HT-29 (cell line): ENCODE measurements around the gene GUK1. TPM values are rescaled to one million over a fixed set of nuclear protein-coding genes. Genes with fewer than 3 reads are reported as not detected.

Source experiments
- DNase-seq: peaks from one replicate; pipeline ENCODE4 v3.0.0-alpha.2; 2015; ENCODE audit warnings: low spot score
- total RNA-seq: library from RNA; depleted of rRNA; stranded (reverse); fragments of >200 nt; shearing (Covaris generic); gene quantifications from 2 replicates; pipeline ENCODE4 v1.2.3, GENCODE V29; 2014; rRNA removed

GUK1 gene, protein sequence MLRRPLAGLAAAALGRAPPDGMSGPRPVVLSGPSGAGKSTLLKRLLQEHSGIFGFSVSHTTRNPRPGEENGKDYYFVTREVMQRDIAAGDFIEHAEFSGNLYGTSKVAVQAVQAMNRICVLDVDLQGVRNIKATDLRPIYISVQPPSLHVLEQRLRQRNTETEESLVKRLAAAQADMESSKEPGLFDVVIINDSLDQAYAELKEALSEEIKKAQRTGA
- 608 and 613 TPM in 2 replicates for total RNA-seq

DNA sequence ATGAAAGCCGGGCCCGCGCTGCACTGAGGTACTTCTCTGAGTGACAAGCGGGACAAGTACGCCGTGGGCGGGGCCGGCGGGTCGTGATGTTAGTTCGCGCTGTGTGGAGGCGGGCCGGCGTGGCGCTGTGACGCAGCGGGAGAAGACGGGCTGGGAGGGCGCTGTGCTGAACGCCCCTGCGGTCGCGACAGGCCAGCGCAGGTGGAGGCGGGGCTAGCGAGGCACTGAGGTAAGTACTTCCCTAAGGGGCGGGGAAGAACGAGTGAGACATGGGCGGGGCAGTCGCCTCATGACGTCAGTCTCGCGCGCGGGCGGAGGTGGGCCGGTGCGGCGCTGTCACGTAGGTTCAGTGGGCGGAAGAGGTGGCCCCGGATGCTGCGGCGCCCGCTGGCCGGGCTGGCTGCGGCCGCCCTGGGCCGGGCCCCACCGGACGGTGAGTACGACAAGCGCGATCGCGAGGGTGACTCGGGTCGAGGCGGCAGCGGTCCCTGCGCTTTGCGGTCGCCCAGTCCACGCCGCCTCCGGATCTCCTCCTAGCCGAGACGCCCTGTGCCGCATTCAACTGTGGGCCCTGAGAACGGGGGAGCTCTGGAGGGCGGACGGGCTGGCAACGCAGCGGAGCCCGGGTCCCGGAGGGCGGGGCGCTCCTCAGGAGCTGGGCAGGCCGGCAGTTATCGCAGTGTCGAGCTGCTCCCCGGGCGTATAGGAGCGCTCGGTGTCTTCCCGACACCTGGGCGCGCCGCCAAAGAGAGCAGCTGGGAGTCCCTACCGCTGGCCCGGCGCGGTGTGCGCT, at the start of gene GUK1:
GUK1 (plus strand) TSS at position 349 of the 793 bp plus-strand sequence; CDS start at position 373, 24 bp downstream.
- DNase-seq = peak; percentile 99

DNA sequence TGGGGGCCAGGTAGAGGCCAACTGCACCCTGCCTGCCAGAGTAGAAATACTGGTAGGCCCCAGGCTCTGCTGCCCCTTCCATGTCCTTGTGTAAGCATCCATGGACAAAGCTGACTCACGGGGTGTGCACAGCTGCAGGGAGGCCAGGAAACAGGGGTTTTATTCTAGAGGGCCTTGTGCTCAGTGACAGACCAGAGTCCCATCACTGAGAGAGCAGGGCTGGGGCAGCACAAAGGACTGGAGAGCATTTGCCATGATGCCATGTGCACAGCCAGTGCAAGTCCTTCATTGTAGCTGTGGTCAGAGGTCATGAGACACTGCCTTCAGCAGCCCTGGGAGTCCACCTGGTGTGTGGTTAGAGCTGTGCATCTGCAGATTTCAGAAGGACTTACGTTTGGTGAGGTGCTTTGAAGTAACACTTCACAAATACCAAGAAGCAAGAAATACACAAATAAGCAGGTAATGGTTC, 49.4 kb upstream of the GUK1 start:
- no peak for DNase-seq

DNA sequence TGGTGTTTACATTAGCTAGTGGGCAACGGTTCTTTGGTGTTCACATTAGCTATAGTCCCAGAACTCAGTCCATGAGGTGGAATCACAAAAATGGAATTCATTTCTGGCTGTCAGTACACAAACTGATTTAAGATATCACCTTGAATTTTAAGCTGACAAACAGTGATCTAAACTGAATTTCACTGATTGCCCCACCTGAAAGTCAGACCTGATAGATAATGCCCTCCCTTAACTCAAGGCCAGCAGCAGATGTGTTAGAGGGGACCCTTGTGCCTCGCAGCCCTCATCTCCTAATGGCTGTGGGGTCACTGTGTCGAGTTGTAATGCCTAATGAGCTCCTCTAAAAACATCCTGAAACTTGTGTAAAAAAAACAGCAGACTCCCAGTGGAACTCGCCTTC, 49.0 kb upstream of the GUK1 start:
- no peak for DNase-seq

DNA sequence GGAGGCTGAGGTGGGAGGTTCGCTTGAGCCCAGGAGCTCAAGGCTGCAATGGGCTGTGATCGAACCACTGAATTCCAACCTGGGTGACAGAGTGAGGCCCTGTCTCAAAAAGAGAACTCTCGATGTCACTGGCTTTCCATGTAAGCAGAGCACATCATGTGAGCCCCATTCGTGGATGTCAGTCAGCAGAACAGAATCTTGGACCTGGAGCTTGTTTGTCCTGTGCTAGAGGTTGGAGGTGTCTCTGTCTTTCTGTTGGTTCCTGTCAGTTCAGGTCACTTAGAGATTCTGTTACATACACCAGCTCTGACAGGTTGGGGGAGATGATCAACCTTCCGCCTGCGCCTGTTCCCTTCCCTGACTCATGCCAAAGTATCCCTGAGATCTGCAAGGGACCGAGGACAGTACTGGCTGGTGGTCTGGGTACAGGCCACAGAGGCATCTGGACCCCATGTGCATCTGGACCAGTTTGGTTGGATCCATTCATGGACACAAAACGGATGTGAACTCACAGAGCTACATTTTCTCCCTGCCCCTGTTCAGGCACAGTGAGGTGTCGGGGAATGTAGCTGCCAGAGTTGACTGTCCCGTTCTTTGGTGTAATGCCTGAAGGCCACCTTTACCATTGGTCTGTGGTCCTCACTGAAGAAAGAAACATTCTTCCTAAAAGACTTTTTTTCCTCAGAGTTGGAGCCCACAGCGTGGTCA, 47.6 kb upstream of the GUK1 start:
- DNase-seq = no peak

DNA sequence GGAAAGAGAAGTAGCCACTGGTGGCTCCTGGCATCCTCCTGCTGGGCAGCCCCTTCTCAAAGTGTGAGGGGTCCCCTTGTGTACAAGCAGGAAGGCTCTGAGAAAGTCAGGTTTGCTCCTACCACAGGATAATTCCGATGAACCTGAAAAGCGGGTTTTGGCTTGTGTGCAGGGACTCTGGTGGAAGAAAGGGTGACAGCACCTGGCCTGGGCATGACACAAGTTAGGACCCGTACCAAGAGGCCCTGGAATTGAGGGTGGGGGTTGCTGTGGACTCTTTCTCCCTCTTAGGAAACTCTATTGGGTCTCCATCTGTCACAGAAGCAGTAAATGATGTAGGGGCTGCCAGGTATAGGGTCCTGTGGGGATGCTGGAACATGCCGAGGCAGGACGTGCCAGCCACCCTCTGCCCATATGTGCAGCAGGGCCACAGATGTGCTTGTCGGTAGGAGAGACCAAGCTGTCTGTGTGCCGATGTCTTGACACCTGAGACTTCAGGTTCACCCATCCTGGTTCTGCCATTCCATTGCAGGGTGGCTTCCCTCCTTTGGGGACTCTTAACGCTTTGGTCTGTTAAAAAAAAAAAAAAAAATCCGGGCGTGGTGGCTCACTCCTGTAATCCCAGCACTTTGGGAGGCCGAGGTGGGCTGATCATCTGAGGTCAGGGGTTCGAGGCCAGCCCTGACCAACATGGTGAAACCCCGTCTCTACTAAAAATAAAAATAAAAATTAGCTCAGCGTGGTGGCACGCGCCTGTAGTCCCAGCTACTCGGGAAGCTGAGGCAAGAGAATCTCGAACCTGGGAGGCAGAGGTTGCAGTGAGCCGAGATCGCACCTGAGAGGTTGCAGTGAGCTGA, 46.8 kb upstream of the GUK1 start:
- no peak for DNase-seq

DNA sequence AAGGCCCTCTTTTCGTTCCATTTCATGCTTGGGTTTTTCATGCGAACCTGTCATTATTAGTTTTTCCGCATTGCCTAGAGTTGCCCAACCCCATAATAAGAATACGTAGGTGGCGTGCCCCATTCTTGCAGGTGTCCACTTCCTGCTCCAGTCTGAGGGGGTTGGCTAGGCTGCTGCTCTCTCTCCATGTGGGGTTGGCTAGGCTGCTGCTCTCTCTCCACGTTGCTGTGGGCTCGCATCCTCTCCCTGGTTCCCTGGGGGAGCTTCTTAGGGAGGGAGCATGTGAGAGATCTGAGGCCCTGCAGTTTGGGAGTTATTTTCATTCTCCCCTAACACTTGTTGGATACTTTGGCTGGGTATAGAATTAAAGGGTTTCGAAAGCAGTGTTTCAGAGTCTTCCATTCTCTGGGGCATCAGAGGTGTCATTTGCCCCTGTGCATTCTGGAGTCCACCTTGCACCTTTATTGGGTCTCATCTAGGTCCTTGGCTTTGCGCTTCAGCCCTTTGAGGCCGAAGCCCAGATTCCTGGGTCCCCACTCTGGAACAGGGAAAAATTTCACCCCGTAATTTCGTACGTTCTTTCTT, 45.6 kb upstream of the GUK1 start:
- DNase-seq = no peak

DNA sequence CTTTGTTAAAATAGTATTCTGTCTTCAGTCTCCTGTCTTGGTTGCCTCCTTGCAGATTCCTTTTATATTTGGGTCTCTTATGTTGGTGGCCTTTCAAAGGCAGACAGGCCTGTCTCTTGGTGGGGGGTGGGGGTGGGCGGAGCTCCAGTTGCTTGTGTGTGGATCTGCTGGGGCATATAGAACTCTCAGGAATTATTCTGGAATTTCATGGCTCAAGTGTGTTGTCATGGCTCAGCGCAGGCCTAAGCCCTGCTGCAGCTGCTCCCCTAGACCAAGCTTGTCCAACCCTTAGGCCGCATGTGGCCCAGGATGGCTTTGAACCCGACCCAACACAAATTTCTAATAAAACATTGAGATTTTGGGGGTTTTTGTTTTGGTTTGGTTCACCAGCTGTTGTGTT, 44.9 kb upstream of the GUK1 start:
- DNase-seq = no peak

DNA sequence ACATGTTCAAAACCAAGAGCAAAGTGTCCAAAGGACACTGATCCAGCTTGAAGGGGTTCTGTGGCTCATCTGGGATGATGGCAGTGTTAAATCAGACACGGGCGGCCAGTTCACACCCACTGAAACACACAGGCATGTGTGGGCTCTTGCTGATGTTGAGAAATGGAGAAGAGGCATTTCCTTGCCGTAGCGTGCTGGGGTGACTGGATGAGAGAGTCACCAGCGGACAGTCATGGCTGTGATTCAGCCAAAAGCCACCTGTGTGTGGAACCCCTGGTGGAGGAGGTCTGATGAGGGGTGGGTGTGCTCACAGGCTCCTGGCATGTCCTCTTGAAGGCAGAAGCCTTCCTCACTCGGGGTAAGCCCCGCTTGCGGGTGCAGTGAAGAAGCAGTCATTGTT, 44.1 kb upstream of the GUK1 start:
- no peak for DNase-seq

DNA sequence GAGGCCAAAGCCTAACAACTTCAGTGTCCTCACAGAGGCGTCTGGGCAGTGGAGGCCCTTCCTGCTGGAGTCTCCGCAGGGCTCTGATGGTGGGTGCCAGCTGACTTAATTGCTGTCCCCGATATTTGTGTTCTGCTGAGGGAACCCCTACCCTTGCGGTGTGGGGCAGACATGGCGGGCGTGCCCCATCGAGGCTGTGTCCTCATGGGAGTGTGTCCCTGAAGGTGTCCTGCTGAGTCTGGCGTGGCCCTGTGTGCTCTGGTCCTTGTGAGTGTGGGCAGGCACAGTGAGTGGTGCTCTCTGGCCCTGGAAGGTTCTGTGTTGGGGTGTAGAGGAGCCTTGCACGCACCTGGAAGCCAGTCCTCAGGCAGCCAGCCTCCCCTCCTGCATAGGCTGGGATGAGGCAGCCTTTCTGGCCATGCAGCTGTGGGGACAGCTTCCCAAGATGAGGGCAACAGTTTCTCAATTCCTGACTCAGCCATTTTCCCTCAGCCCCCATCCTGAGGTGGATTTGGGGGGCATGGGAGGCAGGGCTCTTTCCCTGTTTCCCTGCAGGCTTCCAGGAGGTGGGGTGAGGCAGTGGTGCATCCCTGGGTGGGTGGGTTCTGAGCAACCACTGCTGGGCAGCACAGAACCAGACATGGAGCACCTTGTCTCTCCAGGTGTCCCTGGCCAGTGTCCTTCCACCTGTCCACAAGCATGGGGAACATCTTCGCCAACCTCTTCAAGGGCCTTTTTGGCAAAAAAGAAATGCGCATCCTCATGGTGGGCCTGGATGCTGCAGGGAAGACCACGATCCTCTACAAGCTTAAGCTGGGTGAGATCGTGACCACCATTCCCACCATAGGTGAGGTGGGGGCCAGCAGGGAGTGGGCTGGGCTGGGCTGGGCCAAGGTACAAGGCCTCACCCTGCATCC, 43.4 kb upstream of the GUK1 start:
- no peak for DNase-seq

DNA sequence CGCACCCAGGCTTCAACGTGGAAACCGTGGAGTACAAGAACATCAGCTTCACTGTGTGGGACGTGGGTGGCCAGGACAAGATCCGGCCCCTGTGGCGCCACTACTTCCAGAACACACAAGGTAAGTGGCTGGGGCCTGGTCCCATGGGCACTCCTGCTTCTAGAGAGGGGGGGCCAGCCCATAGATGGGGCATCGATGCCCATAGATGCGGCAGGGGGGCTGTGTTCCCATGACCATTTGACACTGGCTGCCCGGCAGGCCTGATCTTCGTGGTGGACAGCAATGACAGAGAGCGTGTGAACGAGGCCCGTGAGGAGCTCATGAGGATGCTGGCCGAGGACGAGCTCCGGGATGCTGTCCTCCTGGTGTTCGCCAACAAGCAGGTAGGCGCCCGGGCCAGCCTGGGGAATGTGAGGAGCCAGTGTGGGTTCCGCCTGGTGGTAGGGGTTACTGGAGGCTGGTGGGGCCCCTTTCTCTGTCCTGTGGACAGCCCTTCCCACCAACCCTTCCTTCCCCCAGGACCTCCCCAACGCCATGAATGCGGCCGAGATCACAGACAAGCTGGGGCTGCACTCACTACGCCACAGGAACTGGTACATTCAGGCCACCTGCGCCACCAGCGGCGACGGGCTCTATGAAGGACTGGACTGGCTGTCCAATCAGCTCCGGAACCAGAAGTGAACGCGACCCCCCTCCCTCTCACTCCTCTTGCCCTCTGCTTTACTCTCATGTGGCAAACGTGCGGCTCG, 42.6 kb upstream of the GUK1 start:
- no peak for DNase-seq

DNA sequence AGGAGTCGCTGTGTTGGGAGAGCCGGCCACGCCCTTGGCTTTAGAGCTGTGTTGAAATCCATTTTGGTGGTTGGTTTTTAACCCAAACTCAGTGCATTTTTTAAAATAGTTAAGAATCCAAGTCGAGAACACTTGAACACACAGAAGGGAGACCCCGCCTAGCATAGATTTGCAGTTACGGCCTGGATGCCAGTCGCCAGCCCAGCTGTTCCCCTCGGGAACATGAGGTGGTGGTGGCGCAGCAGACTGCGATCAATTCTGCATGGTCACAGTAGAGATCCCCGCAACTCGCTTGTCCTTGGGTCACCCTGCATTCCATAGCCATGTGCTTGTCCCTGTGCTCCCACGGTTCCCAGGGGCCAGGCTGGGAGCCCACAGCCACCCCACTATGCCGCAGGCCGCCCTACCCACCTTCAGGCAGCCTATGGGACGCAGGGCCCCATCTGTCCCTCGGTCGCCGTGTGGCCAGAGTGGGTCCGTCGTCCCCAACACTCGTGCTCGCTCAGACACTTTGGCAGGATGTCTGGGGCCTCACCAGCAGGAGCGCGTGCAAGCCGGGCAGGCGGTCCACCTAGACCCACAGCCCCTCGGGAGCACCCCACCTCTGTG, 41.7 kb upstream of the GUK1 start:
- DNase-seq = no peak

DNA sequence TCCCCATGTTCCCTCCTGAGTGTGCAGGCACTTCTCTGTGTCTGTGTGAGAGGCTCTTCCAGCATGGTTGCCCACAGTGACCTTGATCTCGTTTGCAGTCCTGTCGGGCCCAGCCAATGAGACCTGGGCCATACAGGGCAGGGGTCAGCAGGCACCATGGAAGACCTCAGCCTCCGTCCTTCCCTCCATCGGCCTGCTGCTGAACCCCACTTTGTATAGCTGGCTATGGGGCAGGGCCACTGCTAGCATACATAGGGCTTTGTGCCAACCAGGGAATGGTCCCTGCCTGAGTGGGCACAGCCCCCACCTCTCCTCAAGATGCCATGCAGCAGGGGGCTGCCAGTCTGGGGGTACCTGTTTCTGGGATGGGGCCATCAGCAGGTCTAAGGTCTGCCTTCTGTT, 40.7 kb upstream of the GUK1 start:
- no peak for DNase-seq

DNA sequence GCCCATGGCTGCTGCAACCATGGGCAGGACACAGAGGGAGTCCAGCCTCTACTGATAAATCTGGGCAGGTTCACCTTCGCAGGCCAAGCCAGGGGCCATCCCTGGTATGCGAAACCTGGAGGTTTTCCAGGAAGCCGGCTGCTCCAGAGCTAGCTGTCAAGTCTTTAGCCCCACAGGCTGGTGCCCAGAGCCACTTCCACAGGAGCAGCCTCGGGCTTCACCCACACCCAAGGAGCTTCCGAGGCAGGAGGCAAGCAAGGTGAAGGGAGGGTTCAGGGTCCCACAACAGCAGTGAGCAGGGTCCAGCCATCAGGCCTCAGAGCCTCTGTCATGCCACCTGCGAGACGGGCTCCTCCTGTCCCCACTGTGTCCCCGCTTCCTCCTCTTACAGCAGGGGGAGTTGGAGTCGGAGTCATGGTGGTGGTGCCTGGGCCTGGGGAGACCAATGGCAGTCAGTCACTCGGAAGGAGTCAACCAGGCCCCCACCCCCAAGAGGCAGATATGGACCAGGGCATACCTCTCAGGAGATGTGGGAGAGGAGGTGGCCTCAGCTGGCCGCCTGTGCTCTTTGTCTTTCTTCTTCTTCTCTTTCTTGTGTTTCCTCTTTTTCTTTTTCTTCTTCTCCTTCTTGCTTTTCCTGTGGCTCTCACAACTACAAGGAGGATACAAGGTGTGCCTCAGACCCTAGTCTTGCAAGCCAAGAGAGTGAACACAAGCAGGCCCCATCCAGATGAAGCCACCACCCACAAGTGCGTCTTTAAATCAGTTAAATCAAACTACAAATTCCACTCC, 39.1 kb upstream of the GUK1 start:
- DNase-seq = no peak

DNA sequence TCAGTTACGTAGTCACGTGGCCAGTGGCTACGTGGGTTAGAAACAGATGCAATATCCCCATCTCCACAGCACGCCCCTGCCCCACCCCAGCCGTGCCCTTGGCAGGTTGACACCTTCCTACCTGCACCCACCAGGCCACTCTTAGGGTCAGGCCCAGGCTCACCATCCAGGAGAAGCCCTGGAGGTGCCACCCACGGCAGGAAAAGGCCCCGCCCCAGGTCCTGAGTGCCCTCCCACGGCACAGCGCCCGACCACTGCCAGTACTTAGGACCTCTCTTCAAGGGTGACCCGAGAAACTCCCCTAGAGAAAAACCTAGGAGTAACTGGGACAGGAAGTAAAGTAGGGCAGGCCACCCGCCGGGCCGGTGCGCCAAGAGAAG, 38.5 kb upstream of the GUK1 start:
- DNase-seq = no peak

DNA sequence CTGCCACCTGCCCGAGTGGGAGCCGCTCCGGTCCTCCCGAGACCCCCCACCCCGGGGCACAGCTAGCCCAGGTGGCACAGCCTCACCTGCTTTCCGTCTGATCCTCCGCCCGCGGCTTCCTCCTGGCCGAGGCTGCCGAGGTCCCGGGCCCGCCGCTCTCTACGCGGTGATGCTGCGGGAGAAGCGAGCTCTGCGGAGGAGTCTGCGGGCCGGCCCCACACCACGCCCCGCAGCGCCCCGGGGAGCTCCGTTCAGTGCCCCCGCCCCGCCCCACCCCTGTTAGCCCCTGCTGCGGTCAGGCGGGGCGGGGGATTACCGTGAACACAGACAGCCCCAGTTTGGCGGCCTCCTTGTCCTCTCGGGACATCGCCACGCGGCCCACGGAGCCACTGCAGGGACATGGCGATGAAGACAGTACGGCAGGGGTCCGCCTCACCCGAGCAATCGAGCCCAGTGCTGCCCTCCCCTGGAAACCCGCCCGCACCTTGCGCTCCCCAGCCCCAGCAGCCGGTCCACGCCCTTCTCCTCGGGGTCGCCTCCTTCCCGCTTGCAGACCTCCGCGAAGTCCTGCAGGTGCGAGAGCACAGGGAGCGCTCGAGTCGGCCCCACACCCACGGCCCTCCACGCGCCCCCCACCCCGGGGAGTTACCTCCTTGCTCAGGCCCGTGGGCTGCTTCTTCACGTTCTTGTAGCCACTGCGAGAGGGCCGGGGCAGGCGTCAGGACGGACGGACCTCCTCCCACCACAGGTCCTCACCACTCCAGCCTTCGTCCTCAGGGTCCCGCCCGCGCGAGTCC, 37.9 kb upstream of the GUK1 start:
- DNase-seq = peak; percentile 57

DNA sequence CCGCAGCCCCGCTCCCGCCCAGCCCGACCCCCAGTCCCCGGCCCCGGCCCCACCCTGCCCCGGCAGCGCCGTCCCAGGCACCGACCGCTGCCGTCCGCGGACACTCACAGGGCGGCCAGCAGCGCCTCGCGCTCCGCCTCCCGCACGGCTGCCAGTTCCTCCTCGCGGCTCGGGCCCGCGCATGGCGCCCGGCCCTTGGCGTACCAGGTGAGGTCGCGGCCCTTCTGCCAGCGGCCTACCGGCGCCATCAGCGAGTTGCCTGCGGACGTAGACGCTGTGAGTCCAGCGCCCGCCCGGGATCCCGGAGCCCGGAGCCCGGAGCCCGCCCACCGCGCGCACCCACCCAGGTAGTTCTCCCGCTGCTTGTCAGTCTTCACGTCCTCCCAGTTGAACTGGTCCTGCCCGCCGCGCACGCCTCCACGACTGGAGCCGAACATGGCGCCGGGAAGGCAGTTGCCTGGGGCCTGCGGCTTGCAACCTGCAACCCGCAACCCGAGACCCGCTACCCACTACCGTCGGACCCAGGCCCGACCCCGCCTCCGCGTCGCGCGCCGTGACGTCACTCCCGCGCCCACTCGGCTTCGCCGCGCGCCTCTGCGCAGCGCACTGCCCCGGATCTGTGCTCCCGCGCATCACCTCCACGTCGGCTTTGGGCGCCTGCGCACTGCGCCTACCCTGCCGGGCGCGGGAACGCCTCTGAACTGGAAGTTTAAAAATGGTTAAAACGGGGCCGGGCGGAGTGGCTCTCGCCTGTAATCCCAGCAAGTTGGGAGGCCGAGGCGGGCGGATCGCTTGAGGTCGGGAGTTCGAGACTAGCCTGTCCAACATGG, 37.1 kb upstream of the GUK1 start, which contains the start of gene C1orf35:
C1orf35 (minus strand) TSS at position 535 of the 830 bp plus-strand sequence; CDS start at position 437, 98 bp downstream.
- peak; percentile 89 for DNase-seq
